Measurements from ENCODE around the gene PIK3C2G.
"Not testable (repeated sequence)": the region's sequence is repeated elsewhere in the genome, so short reads cannot be mapped to it uniquely, and the experiment has no call there.

The PIK3C2G gene

GRCh38 chr12:18652596-18652995, 391.3 kb downstream of the PIK3C2G start:
- DNase-seq, result no peak

- DNase-seq, result no peak
Measured at GRCh38 chr12:18653465-18653864, 392.1 kb downstream of the PIK3C2G start.

GRCh38 chr12:18655351-18655750, 394.0 kb downstream of the PIK3C2G start:
- DNase-seq, result no peak

GRCh38 chr12:18658179-18658578, 396.9 kb downstream of the PIK3C2G start:
- no peak for DNase-seq

- no peak for DNase-seq
Measured at GRCh38 chr12:18658829-18659228, 397.5 kb downstream of the PIK3C2G start.

GRCh38 chr12:18676141-18676540, 414.8 kb downstream of the PIK3C2G start:
- no peak for DNase-seq

- no peak for DNase-seq
Measured at GRCh38 chr12:18676996-18677588, 415.8 kb downstream of the PIK3C2G start.

- DNase-seq, result no peak
Measured at GRCh38 chr12:18681818-18682217, 420.5 kb downstream of the PIK3C2G start.

GRCh38 chr12:18683327-18684013, 422.2 kb downstream of the PIK3C2G start:
- DNase-seq, result no peak

GRCh38 chr12:18684430-18684829, 423.1 kb downstream of the PIK3C2G start:
- no peak for DNase-seq

GRCh38 chr12:18689771-18690170, 428.5 kb downstream of the PIK3C2G start:
- DNase-seq, result no peak

GRCh38 chr12:18690653-18691052, 429.3 kb downstream of the PIK3C2G start:
- no peak for DNase-seq

GRCh38 chr12:18693986-18694385, 432.7 kb downstream of the PIK3C2G start:
- not testable (repeated sequence) for DNase-seq

GRCh38 chr12:18696971-18697602, 435.8 kb downstream of the PIK3C2G start:
- no peak for DNase-seq

All from effector CD4-positive, alpha-beta T cell (primary cell).